HG03460 (cell line): Measurements from ENCODE around the gene SNX2.
A peak's percentile ranks its signal among the peaks of the same experiment; 100 is the strongest.
"Not testable (repeated sequence)": the region's sequence is repeated elsewhere in the genome, so short reads cannot be mapped to it uniquely, and the experiment has no call there.

Experiments
- ATAC-seq: cut with Tn5 transposase; IDR thresholded peaks from one replicate; pipeline ENCODE4 v1.9.1; 2021; ENCODE audit not compliant: unreplicated experiment

The SNX2 gene

GRCh38 chr5:122842016-122842580, 67.2 kb downstream of the SNX2 start:
- ATAC-seq: no peak

GRCh38 chr5:122844136-122844909, 69.4 kb downstream of the SNX2 start:
- peak; percentile 1 for ATAC-seq

GRCh38 chr5:122844910-122845228, 70.0 kb downstream of the SNX2 start:
- ATAC-seq: peak; percentile 49

GRCh38 chr5:122845229-122846050, 70.6 kb downstream of the SNX2 start, which contains the start of gene SNX24:
Gene SNX24, plus strand, starts transcription at chr5:122845613. Its CDS starts 21 bp downstream, at chr5:122845634.
- peak; percentile 83 for ATAC-seq

- no peak for ATAC-seq
Measured at GRCh38 chr5:122846051-122846550, 71.2 kb downstream of the SNX2 start.

GRCh38 chr5:122847687-122848081, 72.8 kb downstream of the SNX2 start:
- no peak for ATAC-seq

GRCh38 chr5:122849771-122850170, 74.9 kb downstream of the SNX2 start:
- no peak for ATAC-seq

- not testable (repeated sequence) for ATAC-seq
Measured at GRCh38 chr5:122857538-122857937, 82.7 kb downstream of the SNX2 start.

- ATAC-seq: no peak
Measured at GRCh38 chr5:122858451-122858850, 83.6 kb downstream of the SNX2 start.

GRCh38 chr5:122863240-122863639, 88.4 kb downstream of the SNX2 start:
- no peak for ATAC-seq

- ATAC-seq: no peak
Measured at GRCh38 chr5:122863721-122864120, 88.8 kb downstream of the SNX2 start.

GRCh38 chr5:122864400-122864799, 89.5 kb downstream of the SNX2 start:
- no peak for ATAC-seq

GRCh38 chr5:122864842-122865241, 90.0 kb downstream of the SNX2 start:
- no peak for ATAC-seq

GRCh38 chr5:122870219-122870856, 95.5 kb downstream of the SNX2 start:
- no peak for ATAC-seq

GRCh38 chr5:122871661-122872060, 96.8 kb downstream of the SNX2 start:
- ATAC-seq: no peak

GRCh38 chr5:122874179-122874875, 99.4 kb downstream of the SNX2 start:
- ATAC-seq: no peak

GRCh38 chr5:122877518-122877917, 102.6 kb downstream of the SNX2 start:
- no peak for ATAC-seq

GRCh38 chr5:122879076-122879475, 104.2 kb downstream of the SNX2 start:
- ATAC-seq: no peak
